Measurements from ENCODE around the gene PWWP2B.

The PWWP2B gene

DNA sequence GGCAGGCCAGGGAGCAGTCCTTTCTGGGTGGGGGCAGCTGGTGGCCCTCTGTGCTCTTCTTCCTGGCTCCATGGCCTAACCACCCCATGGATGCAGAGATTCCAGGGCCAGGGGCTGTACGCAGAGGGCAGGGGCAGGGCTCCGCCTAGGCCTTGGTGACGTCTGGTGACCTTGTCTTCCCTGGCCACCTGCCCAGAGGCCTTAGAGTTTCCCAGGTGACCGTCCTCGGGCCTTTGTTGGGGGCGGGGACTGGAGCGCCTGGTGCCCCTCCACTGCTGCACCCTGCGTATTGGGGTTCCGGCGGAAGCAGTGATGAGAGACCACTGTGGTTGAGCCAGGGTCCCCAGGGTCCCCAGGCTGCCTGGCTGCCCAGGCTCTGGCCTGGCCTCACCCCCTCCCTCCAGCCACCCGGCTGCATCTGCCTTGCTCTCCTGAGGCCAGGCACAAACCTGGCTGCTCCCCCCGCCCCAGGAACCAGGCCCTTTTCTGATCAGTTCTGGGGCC, 10.3 kb downstream of the PWWP2B start:
- peaks cover 4% of the 10 kb centered on the region; the same call in 1 of the 2 replicates for H3K79me2 ChIP-seq (ENCODE audit: control insufficient read depth, low read length)
- H3K4me1 ChIP-seq (ENCODE audit: control insufficient read depth, low read length) = peaks cover 9% of the 10 kb centered on the region; the same call in 1 of the 2 replicates
- H3F3A ChIP-seq (ENCODE audit: control insufficient read depth, insufficient read depth) = no peaks in the 10 kb centered on the region
- no peak overlapping the region for H3K4me2 ChIP-seq (ENCODE audit: low read length)
- no peaks in the 10 kb centered on the region for H3K9me3 ChIP-seq (ENCODE audit: control insufficient read depth, insufficient read depth, low read length)
- no peaks in the 10 kb centered on the region for H4K20me1 ChIP-seq (ENCODE audit: control insufficient read depth, insufficient read depth, low read depth, low read length)
- no peaks in the 10 kb centered on the region for H3K36me3 ChIP-seq (ENCODE audit: control insufficient read depth, low read length)
- H3K27me3 ChIP-seq (ENCODE audit: control insufficient read depth, low read length) = no peaks in the 10 kb centered on the region
- TF ChIP-seq EZH2phosphoT487 (IDR thresholded peaks at IDR 0.05; ENCODE audit: borderline replicate concordance, low read length) (no peak), CTCF (IDR thresholded peaks at IDR 0.05; ENCODE audit: low read depth, low read length, poor library complexity, severe bottlenecking) (no peak)
- no peak overlapping the region for H3K4me3 ChIP-seq (ENCODE audit: low read length)
- H3K9me2 ChIP-seq (replicated peaks; ENCODE audit: control insufficient read depth, low read length) = no peaks in the 10 kb centered on the region
- no peak overlapping the region for H3K27ac ChIP-seq (ENCODE audit: low read depth, low read length)

GRCh38 chr10:132407846-132408278, 10.9 kb downstream of the PWWP2B start:
- H3K9me2 ChIP-seq (replicated peaks; ENCODE audit: control insufficient read depth, low read length) = no peaks in the 10 kb centered on the region
- TF ChIP-seq EZH2phosphoT487 (IDR thresholded peaks at IDR 0.05; ENCODE audit: borderline replicate concordance, low read length) (no peak), CTCF (IDR thresholded peaks at IDR 0.05; ENCODE audit: low read depth, low read length, poor library complexity, severe bottlenecking) (no peak)
- H3K79me2 ChIP-seq (ENCODE audit: control insufficient read depth, low read length) = peaks cover 4% of the 10 kb centered on the region; the same call in 1 of the 2 replicates
- H3K36me3 ChIP-seq (ENCODE audit: control insufficient read depth, low read length) = no peaks in the 10 kb centered on the region
- no peak overlapping the region for H3K4me3 ChIP-seq (ENCODE audit: low read length)
- peaks cover 9% of the 10 kb centered on the region; the same call in 1 of the 2 replicates for H3K4me1 ChIP-seq (ENCODE audit: control insufficient read depth, low read length)
- H3K4me2 ChIP-seq (ENCODE audit: low read length) = no peak overlapping the region
- H3K27ac ChIP-seq (ENCODE audit: low read depth, low read length) = no peak overlapping the region
- H4K20me1 ChIP-seq (ENCODE audit: control insufficient read depth, insufficient read depth, low read depth, low read length) = no peaks in the 10 kb centered on the region
- H3F3A ChIP-seq (ENCODE audit: control insufficient read depth, insufficient read depth) = no peaks in the 10 kb centered on the region
- H3K9me3 ChIP-seq (ENCODE audit: control insufficient read depth, insufficient read depth, low read length) = no peaks in the 10 kb centered on the region
- no peaks in the 10 kb centered on the region for H3K27me3 ChIP-seq (ENCODE audit: control insufficient read depth, low read length)

- no peak overlapping the region for H3K4me3 ChIP-seq (ENCODE audit: low read length)
- no peaks in the 10 kb centered on the region for H3K27me3 ChIP-seq (ENCODE audit: control insufficient read depth, low read length)
- no peak overlapping the region for H3K27ac ChIP-seq (ENCODE audit: low read depth, low read length)
- peaks cover 9% of the 10 kb centered on the region; the same call in 1 of the 2 replicates for H3K4me1 ChIP-seq (ENCODE audit: control insufficient read depth, low read length)
- H3F3A ChIP-seq (ENCODE audit: control insufficient read depth, insufficient read depth) = no peaks in the 10 kb centered on the region
- no peaks in the 10 kb centered on the region for H3K9me3 ChIP-seq (ENCODE audit: control insufficient read depth, insufficient read depth, low read length)
- H3K36me3 ChIP-seq (ENCODE audit: control insufficient read depth, low read length) = no peaks in the 10 kb centered on the region
- H3K79me2 ChIP-seq (ENCODE audit: control insufficient read depth, low read length) = peaks cover 4% of the 10 kb centered on the region; the same call in 1 of the 2 replicates
- TF ChIP-seq EZH2phosphoT487 (IDR thresholded peaks at IDR 0.05; ENCODE audit: borderline replicate concordance, low read length) (no peak), CTCF (IDR thresholded peaks at IDR 0.05; ENCODE audit: low read depth, low read length, poor library complexity, severe bottlenecking) (no peak)
- no peaks in the 10 kb centered on the region for H3K9me2 ChIP-seq (replicated peaks; ENCODE audit: control insufficient read depth, low read length)
- H3K4me2 ChIP-seq (ENCODE audit: low read length) = no peak overlapping the region
- no peaks in the 10 kb centered on the region for H4K20me1 ChIP-seq (ENCODE audit: control insufficient read depth, insufficient read depth, low read depth, low read length)
These were observed 11.4 kb downstream of the PWWP2B start for GRCh38 chr10:132408367-132408781.
